ENCODE results near the gene NRDE2.

NRDE2 gene

DNA sequence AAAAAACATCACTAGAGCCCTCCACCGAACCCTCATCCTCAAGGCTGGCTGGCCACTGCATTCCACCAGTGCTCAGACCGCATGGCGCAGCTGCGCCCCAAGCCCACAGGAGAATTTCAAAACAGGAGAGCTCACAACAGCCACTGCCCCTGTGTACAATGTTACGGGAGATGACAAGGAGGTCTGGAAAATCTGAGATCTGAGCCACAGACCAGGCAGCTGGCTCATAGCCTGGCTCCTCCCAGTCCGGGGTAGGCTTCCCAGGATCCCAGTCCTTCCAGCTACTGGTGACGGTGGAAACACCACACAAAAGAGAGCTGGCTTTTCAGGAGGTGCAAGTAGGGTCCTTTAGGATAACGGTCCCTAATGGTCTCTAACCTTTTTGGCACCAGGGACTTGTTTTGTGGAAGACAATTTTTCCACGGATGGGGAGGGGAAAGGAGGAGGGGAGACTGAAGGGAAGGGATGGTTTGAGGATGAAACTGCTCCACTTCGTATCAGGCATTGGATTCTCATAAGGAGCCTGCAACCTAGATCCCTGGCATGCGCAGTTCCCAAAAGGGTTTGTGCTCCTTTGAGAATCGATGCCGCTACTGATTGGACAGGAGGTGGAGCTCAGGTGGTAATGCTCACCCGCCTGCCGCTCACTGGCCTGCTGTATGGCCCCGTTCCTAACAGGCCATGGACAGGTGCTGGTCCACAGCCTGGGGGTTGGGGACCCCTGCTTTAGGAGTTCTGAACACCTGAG lies 23.0 kb upstream of the NRDE2 start:
- ChIA-PET CTCF (no interaction called here), POLR2A (no interaction called here)
- Histone ChIP-seq H3K27me3 (replicated peaks in 2 of 5; ENCODE audit: control insufficient read depth in 4 of 5, insufficient read depth in 5 of 5, low read length in 4 of 5) (no peaks in the 10 kb centered on the region), H3K4me1 (ENCODE audit: control extremely low read depth in 1 of 4, control insufficient read depth in 4 of 4, insufficient read depth in 4 of 4, low read length in 3 of 4) (no peaks in the 10 kb centered on the region), H3K9me3 (ENCODE audit: control extremely low read depth in 1 of 5, control insufficient read depth in 4 of 5, insufficient read depth in 2 of 5, low read depth in 1 of 5, low read length in 4 of 5) (no peaks in the 10 kb centered on the region), H3K4me3 (ENCODE audit: control insufficient read depth in 1 of 7, extremely low read depth in 1 of 7, insufficient read depth in 4 of 7, low read depth in 2 of 7, low read length in 6 of 7) (no peak overlapping the region), H3K27ac (ENCODE audit: insufficient read depth in 1 of 2, low read depth in 1 of 2, low read length in 2 of 2, poor library complexity in 1 of 2, severe bottlenecking in 2 of 2) (no peak overlapping the region), H3K36me3 (ENCODE audit: control insufficient read depth in 4 of 4, insufficient read depth in 4 of 4, low read length in 3 of 4) (no peaks in the 10 kb centered on the region)
- DNase-seq: no peak
- 88% methylated on average over 15 of the region's 16 CpGs for WGBS (ENCODE audit: insufficient coverage)

DNA sequence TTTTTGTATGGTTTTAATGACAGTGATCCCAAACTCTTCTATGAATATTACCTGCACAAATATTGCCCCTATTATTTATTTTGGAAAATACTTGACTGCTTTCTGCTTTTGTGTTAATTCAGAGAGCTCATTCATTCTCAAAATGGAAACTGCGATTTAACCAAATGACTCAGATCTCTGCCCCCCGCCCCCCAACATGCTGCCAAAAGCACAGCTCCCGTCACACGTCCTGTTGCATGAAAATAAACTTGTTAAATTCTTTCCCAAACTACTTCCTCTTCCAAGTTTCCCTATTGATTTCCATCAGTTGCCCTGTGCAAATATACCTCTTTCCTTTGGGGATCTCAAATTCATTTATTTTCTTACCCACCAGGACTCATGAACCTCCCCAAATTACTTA lies 18.0 kb upstream of the NRDE2 start:
- DNase-seq: no peak
- Histone ChIP-seq H3K4me3 (ENCODE audit: control insufficient read depth in 1 of 7, extremely low read depth in 1 of 7, insufficient read depth in 4 of 7, low read depth in 2 of 7, low read length in 6 of 7) (no peak overlapping the region), H3K27me3 (replicated peaks in 2 of 5; ENCODE audit: control insufficient read depth in 4 of 5, insufficient read depth in 5 of 5, low read length in 4 of 5) (no peaks in the 10 kb centered on the region), H3K27ac (ENCODE audit: insufficient read depth in 1 of 2, low read depth in 1 of 2, low read length in 2 of 2, poor library complexity in 1 of 2, severe bottlenecking in 2 of 2) (no peak overlapping the region), H3K36me3 (ENCODE audit: control insufficient read depth in 4 of 4, insufficient read depth in 4 of 4, low read length in 3 of 4) (no peaks in the 10 kb centered on the region), H3K4me1 (ENCODE audit: control extremely low read depth in 1 of 4, control insufficient read depth in 4 of 4, insufficient read depth in 4 of 4, low read length in 3 of 4) (no peaks in the 10 kb centered on the region), H3K9me3 (ENCODE audit: control extremely low read depth in 1 of 5, control insufficient read depth in 4 of 5, insufficient read depth in 2 of 5, low read depth in 1 of 5, low read length in 4 of 5) (no peaks in the 10 kb centered on the region)
- ChIA-PET POLR2A (no interaction called here), CTCF (interaction anchor here (0.9 to 1.6 kb wide), 2 partner anchors 9 to 12 kb away, joined by 4 to 5 read pairs; no protein-coding TSS in a partner anchor)
- WGBS (ENCODE audit: insufficient coverage): 74% methylated on average over 4 of the region's 4 CpGs

- ChIA-PET POLR2A (no interaction called here), CTCF (no interaction called here)
These were observed 16.5 kb upstream of the NRDE2 start for GRCh38 chr14:90348270-90348669.

DNA sequence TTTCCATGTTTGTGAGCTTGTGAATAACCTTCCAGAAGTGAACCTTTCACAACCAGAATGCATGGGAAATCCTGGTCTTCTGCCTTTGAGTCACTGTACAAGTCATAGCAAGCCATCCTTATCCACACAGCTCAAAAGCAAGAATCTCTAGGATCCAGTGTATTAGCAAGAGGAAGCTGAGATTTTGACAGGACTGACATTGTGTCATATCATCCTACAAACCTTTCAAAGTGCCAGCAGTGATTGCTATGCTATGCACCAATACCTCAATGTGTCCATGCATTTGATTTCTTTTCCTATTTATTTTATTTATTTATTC lies 13.5 kb upstream of the NRDE2 start:
- Histone ChIP-seq H3K4me1 (ENCODE audit: control extremely low read depth in 1 of 4, control insufficient read depth in 4 of 4, insufficient read depth in 4 of 4, low read length in 3 of 4) (no peaks in the 10 kb centered on the region), H3K36me3 (ENCODE audit: control insufficient read depth in 4 of 4, insufficient read depth in 4 of 4, low read length in 3 of 4) (no peaks in the 10 kb centered on the region), H3K27me3 (replicated peaks in 2 of 5; ENCODE audit: control insufficient read depth in 4 of 5, insufficient read depth in 5 of 5, low read length in 4 of 5) (no peaks in the 10 kb centered on the region), H3K9me3 (ENCODE audit: control extremely low read depth in 1 of 5, control insufficient read depth in 4 of 5, insufficient read depth in 2 of 5, low read depth in 1 of 5, low read length in 4 of 5) (no peaks in the 10 kb centered on the region), H3K27ac (ENCODE audit: insufficient read depth in 1 of 2, low read depth in 1 of 2, low read length in 2 of 2, poor library complexity in 1 of 2, severe bottlenecking in 2 of 2) (no peak overlapping the region), H3K4me3 (ENCODE audit: control insufficient read depth in 1 of 7, extremely low read depth in 1 of 7, insufficient read depth in 4 of 7, low read depth in 2 of 7, low read length in 6 of 7) (no peak overlapping the region)
- ChIA-PET CTCF (no interaction called here), POLR2A (no interaction called here)
- DNase-seq: no peak

More at GRCh38 chr14:90348270-90348669, 16.5 kb upstream of the NRDE2 start:
- Histone ChIP-seq H3K27me3 (replicated peaks in 2 of 5; ENCODE audit: control insufficient read depth in 4 of 5, insufficient read depth in 5 of 5, low read length in 4 of 5) (no peaks in the 10 kb centered on the region), H3K27ac (ENCODE audit: insufficient read depth in 1 of 2, low read depth in 1 of 2, low read length in 2 of 2, poor library complexity in 1 of 2, severe bottlenecking in 2 of 2) (no peak overlapping the region), H3K36me3 (ENCODE audit: control insufficient read depth in 4 of 4, insufficient read depth in 4 of 4, low read length in 3 of 4) (no peaks in the 10 kb centered on the region), H3K4me3 (ENCODE audit: control insufficient read depth in 1 of 7, extremely low read depth in 1 of 7, insufficient read depth in 4 of 7, low read depth in 2 of 7, low read length in 6 of 7) (no peak overlapping the region), H3K4me1 (ENCODE audit: control extremely low read depth in 1 of 4, control insufficient read depth in 4 of 4, insufficient read depth in 4 of 4, low read length in 3 of 4) (no peaks in the 10 kb centered on the region), H3K9me3 (ENCODE audit: control extremely low read depth in 1 of 5, control insufficient read depth in 4 of 5, insufficient read depth in 2 of 5, low read depth in 1 of 5, low read length in 4 of 5) (no peaks in the 10 kb centered on the region)
- no CpG with 5 or more reads among the region's 2 CpGs for whole genome bisulfite sequencing (ENCODE audit: insufficient coverage)
- DNase-seq: no peak

- Histone ChIP-seq H3K36me3 (ENCODE audit: control insufficient read depth in 4 of 4, insufficient read depth in 4 of 4, low read length in 3 of 4) (no peaks in the 10 kb centered on the region), H3K9me3 (ENCODE audit: control extremely low read depth in 1 of 5, control insufficient read depth in 4 of 5, insufficient read depth in 2 of 5, low read depth in 1 of 5, low read length in 4 of 5) (no peaks in the 10 kb centered on the region), H3K4me1 (ENCODE audit: control extremely low read depth in 1 of 4, control insufficient read depth in 4 of 4, insufficient read depth in 4 of 4, low read length in 3 of 4) (no peaks in the 10 kb centered on the region), H3K27ac (ENCODE audit: insufficient read depth in 1 of 2, low read depth in 1 of 2, low read length in 2 of 2, poor library complexity in 1 of 2, severe bottlenecking in 2 of 2) (no peak overlapping the region), H3K4me3 (ENCODE audit: control insufficient read depth in 1 of 7, extremely low read depth in 1 of 7, insufficient read depth in 4 of 7, low read depth in 2 of 7, low read length in 6 of 7) (no peak overlapping the region), H3K27me3 (replicated peaks in 2 of 5; ENCODE audit: control insufficient read depth in 4 of 5, insufficient read depth in 5 of 5, low read length in 4 of 5) (no peaks in the 10 kb centered on the region)
- 59% methylated on average over 3 of the region's 10 CpGs for WGBS (ENCODE audit: insufficient coverage)
- no peak for DNase-seq
- CTCF ChIA-PET: no interaction called here
- POLR2A ChIA-PET: no interaction called here
These were observed 12.8 kb upstream of the NRDE2 start for GRCh38 chr14:90344331-90345238.

DNA sequence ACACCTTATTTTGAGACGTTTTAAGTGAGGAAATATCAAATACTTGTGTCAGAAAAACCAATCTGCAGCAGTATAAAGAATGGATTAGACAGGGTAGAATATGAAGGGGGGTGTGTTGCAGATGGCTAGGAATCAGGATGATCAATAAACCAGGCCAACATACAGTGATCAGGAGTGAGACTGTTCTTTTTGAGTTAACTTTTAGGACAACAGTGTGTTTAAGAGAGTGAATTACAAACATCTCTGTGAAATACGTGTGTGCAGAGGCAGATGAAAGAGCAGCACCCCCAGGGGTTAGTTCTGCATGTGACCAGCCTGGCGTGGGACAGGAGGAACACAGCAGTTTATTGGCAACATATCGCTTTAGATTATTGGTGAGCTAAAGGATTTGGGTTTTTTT lies 10.6 kb upstream of the NRDE2 start:
- POLR2A ChIA-PET: no interaction called here

GRCh38 chr14:90341784-90342183 lies 10.0 kb upstream of the NRDE2 start:
- Histone ChIP-seq H3K9me3 (ENCODE audit: control extremely low read depth in 1 of 5, control insufficient read depth in 4 of 5, insufficient read depth in 2 of 5, low read depth in 1 of 5, low read length in 4 of 5) (no peaks in the 10 kb centered on the region), H3K27ac (ENCODE audit: insufficient read depth in 1 of 2, low read depth in 1 of 2, low read length in 2 of 2, poor library complexity in 1 of 2, severe bottlenecking in 2 of 2) (no peak overlapping the region), H3K4me3 (ENCODE audit: control insufficient read depth in 1 of 7, extremely low read depth in 1 of 7, insufficient read depth in 4 of 7, low read depth in 2 of 7, low read length in 6 of 7) (no peak overlapping the region), H3K27me3 (replicated peaks in 2 of 5; ENCODE audit: control insufficient read depth in 4 of 5, insufficient read depth in 5 of 5, low read length in 4 of 5) (peaks cover 0 to 10% (median 3%) of the 10 kb centered on the region in 5 experiments), H3K36me3 (ENCODE audit: control insufficient read depth in 4 of 4, insufficient read depth in 4 of 4, low read length in 3 of 4) (no peaks in the 10 kb centered on the region), H3K4me1 (ENCODE audit: control extremely low read depth in 1 of 4, control insufficient read depth in 4 of 4, insufficient read depth in 4 of 4, low read length in 3 of 4) (no peaks in the 10 kb centered on the region)
- WGBS (ENCODE audit: insufficient coverage): 92% methylated on average over 5 of the region's 7 CpGs
- POLR2A ChIA-PET: no interaction called here
- no peak for DNase-seq
- CTCF ChIA-PET: no interaction called here

More for the DNA sequence above, 10.6 kb upstream of the NRDE2 start:
- DNase-seq: no peak
- Histone ChIP-seq H3K27ac (ENCODE audit: insufficient read depth in 1 of 2, low read depth in 1 of 2, low read length in 2 of 2, poor library complexity in 1 of 2, severe bottlenecking in 2 of 2) (no peak overlapping the region), H3K27me3 (replicated peaks in 2 of 5; ENCODE audit: control insufficient read depth in 4 of 5, insufficient read depth in 5 of 5, low read length in 4 of 5) (peaks cover 0 to 8% (median 1%) of the 10 kb centered on the region in 5 experiments), H3K4me3 (ENCODE audit: control insufficient read depth in 1 of 7, extremely low read depth in 1 of 7, insufficient read depth in 4 of 7, low read depth in 2 of 7, low read length in 6 of 7) (no peak overlapping the region), H3K4me1 (ENCODE audit: control extremely low read depth in 1 of 4, control insufficient read depth in 4 of 4, insufficient read depth in 4 of 4, low read length in 3 of 4) (no peaks in the 10 kb centered on the region), H3K36me3 (ENCODE audit: control insufficient read depth in 4 of 4, insufficient read depth in 4 of 4, low read length in 3 of 4) (no peaks in the 10 kb centered on the region), H3K9me3 (ENCODE audit: control extremely low read depth in 1 of 5, control insufficient read depth in 4 of 5, insufficient read depth in 2 of 5, low read depth in 1 of 5, low read length in 4 of 5) (no peaks in the 10 kb centered on the region)
- 64% methylated on average over 1 of the region's 4 CpGs for WGBS (ENCODE audit: insufficient coverage)
- CTCF ChIA-PET: no interaction called here

Measured in common myeloid progenitor, CD34-positive (primary cell).